Measurements from ENCODE around the gene CAPN14.

Gene CAPN14

DNA sequence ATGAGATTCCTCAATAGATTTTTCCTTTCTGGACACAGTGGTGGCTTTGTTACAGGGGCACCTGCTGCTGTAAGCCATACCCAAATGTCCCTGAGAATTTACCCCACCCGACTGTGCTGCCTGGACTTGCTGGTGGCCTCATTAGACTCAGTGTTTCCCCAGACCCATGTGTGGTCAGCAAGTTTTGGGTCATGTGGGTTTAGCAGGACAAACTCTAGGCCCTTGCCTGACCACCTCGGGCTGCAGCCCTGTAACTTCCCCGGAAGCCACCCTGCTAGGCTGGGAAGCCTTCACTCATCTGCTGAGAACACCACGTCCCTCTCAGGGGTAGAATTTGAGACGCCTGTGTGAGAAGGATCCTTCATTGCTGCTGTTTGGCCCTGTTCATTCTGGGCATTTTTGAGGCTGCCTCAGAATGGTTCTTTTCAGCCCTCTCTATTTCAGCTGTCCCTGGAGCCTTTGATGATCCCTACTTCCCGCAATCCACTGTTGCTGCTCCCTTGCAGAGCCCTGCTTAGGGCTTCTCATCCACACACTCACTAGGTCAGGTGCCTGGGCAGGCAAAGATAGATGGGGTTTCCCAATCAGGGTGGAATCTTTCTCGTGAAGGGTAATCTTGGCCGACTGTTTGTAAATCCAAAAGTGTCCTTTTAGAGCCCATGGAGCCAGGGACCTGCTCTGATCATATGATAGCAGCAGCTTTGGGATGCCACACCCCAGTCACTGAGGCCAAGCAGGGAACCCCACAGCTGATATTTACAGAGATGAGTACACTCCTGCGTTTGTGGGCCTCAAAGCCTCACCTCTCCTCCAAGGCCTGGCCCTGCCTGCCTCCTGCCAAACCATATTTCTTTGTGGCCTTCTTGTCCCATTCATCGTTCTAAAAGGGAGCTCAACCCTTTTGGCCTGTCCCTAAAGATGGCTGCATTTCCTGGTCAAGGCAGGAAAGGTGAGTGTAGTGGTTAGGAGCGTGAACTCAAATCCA lies 23.4 kb upstream of the CAPN14 start:
- DNase-seq, result no peak

DNA sequence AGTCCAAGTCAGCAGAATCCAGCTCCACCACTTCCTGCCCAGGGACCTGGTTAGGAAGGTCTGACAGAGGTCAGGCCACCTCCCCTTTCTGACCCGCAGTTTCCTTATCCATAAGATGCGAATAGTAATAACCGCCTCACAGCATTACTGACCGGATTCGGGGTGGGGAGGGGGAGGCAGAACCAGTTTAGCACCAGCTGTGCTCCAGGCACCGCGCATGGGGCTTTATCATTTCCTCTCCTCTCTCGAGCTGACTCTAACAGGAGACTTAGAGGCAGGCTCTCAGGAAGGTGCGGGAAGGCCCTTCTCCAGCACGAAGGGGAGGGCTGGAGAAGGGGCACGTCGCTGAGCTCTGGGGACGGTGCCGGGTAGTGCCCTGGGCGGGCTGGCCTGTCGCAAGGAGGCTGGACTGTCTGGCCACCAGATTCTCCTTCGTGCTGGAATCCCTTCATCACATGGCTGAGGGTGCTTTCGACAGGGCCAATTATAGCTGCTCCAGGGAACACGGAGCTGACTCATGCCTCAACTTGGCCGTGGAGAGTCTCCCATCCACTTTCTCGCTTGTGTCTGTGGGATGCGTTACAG lies 22.4 kb upstream of the CAPN14 start:
- DNase-seq, result peak in 2 of 3 donors; percentile 29 to 36

DNA sequence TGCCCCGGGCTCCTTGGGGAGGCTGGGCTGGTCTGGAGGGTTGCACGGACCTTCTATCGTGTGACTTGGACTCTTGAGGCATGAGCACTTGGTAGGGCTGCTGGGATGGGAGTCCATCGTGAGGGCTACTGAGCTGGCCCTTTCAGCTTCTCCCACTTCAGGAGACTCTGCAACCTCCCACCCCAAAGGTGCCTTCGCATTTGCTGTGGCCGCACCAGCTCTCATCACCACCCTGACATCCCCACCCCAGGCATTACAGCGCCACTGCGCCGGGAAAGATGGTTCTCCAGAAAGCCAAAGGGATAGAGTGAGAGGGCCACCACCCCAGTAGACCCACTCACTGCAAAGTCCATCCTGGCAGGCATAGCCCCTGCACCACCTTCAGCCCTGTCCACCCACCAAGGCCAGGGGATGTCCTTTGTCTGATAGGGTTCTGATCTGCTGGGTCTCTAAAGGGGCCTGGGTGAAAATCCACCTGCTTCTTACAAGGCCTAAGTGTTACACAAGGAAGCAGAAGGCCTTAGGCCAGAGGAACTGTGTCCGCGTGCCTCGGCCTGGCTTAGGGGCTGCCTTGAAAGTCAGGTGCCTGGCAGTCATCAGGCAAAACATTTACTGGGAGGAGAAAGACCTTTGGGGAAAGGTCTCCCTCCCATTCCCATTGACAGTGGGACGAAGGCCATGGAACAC lies 21.7 kb upstream of the CAPN14 start:
- no peak for DNase-seq

DNA sequence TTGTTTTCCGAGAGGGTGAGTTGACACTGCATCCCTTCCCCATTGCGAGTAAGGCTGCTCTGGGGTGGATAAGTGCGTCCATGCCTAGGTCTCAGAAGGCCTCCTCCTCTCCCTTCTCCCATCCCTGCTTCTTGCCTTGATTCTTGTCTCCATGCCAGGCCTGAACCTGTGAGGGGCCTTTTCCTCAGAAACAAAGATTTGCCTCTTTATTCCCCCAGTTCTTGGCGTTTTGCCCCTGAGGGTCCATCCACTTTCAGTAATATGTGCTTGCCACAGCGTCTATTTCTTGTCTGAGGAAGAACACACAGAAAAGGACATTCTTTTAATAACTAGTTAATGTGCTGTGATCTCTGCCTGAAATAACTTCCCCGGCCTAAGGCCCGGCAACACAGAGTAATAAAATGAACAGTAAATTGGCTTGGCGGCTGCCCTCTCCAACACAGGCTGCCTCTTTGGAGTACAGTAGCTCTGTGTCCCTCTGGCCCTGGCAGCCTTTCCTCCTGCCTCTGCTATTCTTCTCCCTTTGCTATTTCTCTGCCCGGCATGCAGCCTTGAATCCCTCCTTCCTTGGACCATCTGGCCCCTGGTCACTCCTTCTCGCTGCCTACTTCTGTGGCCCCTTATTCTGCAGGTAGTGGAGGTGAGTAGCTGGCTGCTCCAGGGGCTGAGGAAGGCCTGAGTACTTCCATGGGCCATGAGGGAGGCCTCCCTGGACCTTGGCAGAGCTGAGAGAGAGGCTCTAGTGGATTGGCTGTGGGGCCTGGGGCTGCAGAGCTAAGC lies 21.0 kb upstream of the CAPN14 start:
- DNase-seq, result no peak

DNA sequence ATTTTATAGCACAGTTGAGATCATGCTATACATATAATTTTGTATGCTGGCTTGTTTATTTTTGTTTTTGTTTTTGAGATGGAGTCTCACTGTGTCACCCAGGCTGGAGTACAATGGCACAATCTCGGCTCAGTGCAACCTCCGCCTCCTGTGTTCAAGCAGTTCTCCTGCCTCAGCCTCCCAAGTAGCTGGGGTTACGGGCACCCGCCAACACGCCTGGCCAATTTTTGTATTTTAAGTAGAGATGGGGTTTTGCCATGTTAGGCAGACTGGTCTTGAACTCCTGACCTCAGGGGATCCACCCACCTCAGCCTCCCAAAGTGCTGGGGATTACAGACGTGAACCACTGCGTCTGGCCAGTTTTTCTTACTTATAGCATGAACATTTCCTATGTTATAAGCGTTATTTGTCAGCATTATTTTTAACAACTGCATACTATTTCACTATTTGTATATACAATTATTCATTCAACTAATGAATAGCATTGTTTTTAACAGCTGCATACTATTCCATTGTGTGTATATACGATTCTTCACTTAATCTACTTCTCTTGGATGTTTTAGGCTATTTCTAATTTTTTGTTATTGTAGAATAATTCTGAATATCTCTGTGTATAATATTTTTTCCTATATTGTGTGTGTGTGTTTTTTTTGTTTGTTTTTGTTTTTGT lies 20.2 kb upstream of the CAPN14 start:
- no peak for DNase-seq

DNA sequence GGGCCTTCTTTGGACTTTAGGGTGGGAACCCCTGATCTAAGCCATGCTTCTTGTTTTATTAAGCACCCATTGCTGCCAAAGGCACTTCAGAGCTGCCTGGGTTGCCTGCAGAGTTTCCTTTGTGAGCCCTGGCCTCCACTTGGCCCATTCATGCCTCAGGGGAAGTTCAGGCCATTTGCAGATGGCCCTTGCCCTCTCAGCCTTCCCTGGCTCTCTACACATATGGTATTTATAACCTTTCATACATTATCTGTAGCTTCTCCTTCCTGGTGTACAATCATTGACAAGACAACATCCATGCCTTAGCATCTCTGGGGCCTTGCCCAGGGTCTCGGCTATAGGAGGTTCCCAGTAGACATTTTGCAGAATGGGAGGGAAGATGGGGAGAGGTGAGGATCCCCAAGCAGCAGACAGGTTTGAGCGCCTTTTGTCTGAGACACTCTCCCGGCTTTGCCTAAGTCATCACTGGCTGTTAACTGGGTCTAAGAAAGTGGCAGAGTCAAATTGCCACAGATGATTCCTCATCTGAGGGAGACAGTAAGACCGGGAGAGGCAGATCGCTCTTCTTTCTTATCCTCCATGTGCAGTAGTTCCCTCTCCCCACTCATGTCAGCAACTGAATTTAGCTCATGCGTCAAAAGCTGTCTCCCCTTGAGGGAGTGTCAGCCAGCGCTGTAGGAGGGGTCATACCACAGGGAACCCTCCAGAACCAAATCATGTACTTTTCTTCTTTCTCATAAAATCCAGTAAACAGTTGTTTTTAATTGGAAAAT lies 19.3 kb upstream of the CAPN14 start:
- DNase-seq, result no peak

DNA sequence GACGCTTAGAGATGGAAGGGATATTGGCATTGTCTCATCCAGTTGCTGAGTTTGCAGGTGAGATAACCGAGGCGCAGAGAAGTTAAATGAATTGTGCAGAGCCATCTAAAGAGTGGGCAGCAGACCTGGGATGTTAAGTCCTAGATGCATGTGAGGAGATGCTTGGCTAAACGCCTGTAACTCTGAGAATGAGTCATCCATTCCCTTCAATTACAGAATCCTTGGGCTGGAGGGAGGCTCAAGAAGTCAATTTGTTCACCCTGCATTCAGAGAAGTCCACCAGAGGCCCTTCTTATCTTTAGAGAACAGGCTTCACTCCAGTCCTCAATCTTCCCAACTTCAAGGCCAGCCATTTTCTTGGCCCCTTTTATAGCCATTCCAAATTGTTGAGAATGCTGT lies 18.2 kb upstream of the CAPN14 start:
- DNase-seq, result peak in 1 of 3 donors; percentile 11

DNA sequence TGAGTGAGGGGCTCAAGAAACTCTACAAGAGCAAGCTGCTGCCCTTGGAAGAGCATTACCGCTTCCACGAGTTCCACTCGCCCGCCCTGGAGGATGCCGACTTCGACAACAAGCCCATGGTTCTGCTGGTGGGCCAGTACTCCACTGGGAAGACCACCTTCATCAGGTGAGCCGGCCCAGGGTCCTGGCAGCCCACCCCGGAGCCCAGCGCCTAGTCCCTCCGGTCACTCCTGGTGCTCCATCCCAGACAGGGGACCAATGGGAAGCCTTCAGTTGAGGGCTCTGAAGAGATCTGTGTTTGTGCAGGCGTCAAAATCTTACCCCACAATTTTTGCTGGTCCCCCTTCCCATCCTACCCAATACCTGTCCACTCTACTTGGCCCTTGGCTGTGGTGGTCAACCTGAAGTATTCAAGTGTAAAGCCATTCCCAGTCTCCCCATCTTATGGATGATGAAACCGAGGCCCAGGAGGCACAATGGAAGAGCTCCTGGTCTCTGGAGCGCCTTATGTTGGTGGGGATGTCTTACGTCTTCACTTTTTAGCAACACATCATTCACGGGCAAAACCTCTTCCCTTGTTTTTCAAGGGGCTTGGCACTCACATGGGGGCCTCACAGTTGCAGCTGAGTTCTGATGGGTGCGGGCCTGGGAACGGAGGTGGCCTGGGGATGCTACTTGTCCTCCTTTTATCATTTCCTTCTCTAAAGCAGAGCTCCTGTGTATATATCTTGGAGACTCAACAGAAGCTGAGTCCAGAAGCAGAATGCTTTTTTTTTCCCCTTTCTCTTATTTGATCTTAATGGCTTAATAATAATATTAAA lies 17.6 kb upstream of the CAPN14 start:
- DNase-seq, result no peak

DNA sequence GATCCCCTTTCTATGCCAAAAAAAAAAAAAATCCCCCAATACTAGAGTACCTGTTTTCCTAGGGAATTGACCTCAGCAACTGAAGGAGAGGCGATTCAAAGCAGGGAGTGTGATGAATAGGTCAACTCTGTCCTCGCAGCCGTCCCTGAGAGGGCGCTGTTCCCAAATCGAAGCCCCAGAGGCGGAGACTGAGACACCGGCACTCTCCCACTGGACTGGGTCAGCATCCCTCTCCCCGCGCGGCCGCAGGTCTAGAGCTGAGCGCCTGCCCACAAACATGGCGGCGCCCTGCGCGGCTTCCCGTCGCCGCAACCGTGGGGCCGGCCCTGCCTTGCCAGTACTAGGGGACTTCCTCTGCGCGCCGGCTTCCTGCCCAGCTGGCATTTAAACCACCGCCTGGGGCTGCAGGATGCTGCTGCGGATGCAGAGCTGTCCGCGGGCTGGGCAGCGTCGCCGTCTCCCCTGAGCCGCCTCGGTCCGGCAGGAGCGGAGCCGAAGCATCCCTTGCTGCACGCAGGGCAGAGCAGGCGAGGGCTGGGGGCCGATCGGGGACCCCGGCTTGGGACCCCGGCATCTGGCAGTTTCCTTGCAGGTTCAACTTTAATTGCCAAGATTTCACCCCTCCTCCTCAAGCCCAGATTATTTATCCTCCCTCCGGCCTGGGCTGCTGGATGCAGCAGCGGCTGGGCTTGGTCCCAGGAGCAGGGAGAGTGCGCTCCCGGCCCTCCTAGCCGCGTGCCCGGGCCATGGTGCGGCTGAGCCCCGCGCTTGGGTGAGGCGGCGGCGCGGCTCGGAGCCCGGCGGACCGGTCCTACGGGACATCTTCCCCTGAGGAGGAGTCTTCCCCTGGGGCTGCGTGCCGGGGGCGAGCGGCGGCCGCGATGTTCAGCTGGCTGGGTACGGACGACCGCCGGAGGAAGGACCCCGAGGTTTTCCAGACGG lies 16.7 kb upstream of the CAPN14 start, which contains the start of gene EHD3:
EHD3 (plus strand) TSS at position 412 of the 942 bp plus-strand sequence; CDS start at position 882, 470 bp downstream.
- peak; percentile 79 to 91 (median 79) for DNase-seq

DNA sequence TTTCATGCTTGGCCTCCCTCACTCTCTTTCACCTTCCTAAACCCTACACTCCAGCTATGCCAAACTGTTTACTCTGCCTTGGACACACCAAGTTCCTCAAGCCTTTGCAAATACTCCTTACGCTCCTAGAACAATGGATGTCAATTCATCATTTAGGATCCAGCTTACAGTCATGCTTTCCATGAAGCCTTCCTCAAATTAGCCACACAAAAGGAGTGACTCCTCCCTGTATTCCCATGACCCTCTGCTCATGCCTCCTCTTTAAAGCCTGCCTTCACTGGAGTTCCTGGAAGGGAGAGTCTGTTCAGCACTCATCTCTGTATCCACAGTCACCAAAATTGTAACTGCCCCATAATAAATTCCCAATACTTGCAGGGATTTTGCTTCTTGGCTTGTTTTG lies 15.9 kb upstream of the CAPN14 start:
- peak in 2 of 3 donors; percentile 13 to 26 for DNase-seq

DNA sequence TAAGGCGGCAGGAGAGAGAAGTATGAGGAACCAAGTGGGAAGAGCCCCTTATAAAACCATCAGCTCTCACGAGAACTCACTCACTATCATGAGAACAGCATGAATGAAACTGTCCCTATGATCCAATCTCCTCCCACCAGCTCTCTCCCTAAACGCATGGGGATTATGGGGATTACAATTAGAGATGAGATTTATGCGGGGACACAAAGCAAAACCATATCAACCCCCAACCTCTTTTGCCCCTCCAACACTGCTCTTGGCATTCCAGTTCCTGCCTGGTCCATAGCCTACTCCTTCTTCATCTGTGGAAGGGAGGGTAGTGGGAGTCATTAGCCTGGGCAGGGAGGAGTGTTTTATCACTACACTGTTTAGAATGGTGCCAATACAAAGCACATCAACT lies 15.3 kb upstream of the CAPN14 start:
- DNase-seq, result peak in 1 of 3 donors; percentile 6

DNA sequence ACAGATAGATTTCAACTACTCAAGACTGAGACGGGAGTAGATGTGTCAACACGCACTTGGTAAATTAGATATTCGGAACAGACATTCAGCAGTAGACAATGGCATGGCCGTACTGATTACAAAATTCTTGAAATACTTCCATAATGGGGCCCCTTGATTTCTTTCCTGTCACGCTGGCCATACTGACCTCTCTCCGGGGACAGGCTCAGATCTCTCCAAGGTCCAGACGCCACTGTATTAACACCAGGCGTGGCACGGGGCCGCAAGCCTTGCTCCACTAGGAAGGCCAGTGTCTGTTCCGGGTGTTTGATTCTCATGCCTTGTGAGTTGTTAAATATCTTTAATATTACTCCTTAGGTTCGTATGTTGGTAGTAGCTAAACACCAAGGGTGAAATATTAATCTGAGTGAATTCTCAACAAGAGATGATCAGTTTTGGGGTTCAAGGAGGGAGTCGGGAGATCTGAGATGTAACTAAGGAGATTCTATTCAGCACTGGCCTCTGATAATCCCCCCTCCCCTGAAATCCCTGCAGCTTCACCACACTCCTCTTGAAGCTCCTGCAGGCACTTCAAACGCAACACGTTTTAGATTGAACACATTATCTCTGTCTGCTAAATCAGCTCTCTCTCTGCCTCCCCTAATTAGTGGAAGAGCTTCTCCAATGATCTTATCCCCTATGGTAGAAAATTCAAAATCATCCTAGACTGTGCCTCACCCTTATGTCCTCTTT lies 14.4 kb upstream of the CAPN14 start:
- no peak for DNase-seq

DNA sequence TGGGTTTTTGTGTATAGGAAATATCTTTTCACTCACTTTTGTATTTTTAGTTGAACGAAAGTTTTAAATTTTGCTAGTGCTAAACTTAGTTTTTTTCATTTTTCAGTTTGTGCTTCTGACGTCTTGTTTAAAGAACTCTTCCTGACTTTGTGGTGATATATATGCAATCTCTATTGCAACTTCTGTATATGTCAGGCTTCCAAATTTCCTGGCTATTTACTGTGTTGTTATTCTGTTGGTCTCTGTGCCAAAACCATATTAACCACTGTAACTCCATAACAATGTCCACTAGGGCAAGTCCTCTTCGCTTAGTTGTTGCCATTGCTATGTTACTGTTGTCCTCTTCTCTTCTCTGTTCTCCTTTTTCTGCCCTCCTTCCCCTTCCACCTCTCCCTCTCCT lies 13.4 kb upstream of the CAPN14 start:
- no peak for DNase-seq

DNA sequence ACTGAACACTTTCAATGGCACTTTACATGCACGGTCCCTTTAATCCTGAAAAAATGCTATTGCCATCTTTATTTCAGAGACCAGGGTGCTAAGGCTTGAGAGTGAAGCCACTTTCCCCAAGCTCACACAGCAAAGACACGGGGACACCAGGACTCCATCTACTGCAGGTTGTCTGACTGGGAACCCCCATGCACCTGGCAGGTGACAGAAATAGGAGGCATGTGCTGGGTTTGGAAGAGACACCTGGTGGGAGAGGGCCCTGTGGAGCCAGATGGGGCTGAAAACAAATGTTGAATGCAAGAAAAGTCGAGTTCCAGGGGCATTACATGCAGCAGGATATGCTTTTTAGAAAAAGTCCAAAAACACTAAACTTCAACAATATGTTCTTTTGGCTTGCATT lies 11.4 kb upstream of the CAPN14 start:
- DNase-seq, result no peak

DNA sequence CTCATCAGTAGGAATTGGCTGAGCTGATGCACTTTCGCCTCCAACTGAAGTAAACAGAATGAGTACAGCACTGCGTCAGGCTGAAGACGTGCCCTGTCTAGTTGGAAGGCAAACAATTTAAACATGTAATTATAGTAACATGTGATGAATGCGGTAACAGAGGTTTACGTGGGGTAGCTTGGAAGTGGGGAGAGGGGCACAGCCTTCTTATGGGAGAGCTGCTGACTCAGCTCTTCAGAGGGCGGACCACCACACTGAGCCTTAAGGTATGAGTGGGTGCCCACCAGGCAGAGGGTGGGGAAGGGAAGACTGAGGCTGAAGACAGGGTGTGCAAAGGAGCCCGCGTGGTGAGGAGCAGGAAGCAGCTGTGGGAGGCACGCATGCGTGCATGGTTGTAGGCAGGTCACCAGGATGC lies 10.4 kb upstream of the CAPN14 start:
- DNase-seq, result no peak

DNA sequence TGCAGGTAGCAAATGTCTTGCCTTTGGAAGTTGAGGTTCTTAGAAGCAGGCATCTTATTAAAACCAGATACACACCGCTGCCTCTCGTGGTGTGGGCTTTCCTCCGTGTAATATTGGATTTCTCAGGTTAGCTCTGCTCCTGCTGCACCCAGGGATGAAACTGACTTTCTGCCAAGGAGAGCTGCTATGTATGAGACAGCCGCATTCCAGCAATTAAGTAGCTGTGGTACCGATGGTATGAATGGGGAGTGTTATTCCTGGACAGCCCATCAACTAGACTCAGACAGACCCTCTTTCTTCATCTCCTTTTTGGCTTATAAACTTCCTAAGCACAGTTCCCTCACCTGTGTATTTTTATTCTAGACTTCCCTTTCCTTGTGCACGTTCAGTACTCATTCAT lies 9.8 kb upstream of the CAPN14 start:
- DNase-seq, result no peak

DNA sequence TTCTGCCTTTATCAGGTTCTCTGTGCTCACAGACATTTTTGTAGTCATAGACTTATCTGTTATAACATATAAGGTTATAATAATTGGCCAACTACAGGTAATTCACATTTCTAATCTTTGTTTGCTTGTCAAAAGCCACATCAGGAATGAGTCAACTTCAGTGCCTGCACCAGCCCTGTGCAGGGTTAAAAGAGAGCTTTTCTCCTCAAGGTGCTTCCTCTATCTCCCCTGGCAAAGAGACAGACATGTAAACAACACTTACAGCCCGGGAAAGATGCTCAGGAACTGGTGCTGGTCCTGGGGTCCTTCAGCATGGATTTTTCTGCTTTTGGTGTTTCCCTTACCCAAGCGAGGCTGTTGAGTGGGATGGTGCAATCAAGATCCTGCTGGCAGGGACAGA lies 9.0 kb upstream of the CAPN14 start:
- DNase-seq, result no peak

DNA sequence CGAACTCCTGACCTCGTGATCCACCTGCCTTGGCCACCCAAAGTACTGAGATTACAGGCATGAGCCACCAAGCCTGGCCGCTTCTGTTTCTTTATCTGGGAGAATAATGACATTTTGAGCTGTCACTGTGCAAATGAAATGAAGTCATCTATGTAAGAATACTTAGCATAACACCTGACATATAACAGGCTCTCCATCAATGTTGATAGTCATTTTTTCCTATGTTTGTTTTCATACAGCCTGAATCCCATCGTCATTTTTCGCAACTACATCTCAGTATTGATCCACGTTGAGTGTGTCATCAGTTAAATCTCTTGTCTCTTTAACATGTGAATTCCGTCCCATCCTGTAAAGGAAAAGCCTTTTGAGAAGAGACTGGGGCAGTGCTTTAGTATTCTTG lies 6.4 kb upstream of the CAPN14 start:
- DNase-seq, result no peak

DNA sequence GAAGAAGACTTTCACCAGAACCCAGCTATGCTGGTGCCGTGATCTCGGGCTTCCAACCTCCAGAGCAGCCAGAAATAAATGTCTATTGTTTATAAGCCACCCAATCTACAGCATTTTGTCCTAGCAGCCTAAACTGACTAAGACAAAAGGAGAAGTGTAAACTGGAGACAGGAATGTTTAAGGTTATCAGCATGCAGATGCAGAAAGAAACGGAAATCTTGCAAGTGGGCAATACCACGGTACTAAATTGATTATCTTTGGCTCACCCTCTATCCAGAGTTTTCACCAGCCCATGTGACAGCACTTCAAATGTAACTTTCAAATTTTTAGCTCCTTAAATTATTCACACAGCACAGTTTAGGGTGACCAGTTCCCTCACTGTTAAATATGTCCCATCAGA lies 5.7 kb upstream of the CAPN14 start:
- no peak for DNase-seq

Measured in suppressor macrophage treated with lipopolysaccharide for 1 hour (primary cell).